Kasumi-1 (cell line): ENCODE measurements around the gene NDRG3.
"Not testable (repeated sequence)": the region's sequence is repeated elsewhere in the genome, so short reads cannot be mapped to it uniquely, and the experiment has no call there.

Experiments used
- DNase-seq, 2 experiments: peaks; one replicate each; lab custom pipeline; 2025; lab: John Stamatoyannopoulos, UW

Gene NDRG3

DNA sequence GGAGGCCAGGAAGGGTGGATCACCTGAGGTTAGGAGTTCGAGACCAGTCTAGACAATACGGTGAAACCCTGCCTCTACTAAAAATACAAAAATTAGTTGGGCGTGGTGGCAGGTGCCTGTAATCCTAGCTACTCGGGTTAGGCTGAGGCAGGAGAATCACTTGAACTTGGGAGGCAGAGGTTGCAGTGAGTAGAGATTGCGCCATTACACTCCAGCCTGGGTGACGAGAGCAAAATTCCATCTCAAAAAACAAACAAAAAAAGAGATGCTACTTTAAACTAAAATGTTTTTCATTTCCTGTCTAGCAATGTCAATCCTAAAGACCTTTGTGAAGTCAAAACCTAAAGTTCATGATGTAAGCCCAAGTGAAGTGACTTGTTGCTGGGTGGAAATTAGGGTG, 14.8 kb upstream of the NDRG3 start:
- no peak for DNase-seq

GRCh38 chr20:36758276-36758675, 12.4 kb upstream of the NDRG3 start:
- no peak for DNase-seq

GRCh38 chr20:36756496-36756895, 10.6 kb upstream of the NDRG3 start:
- DNase-seq, result no peak

- DNase-seq, result peak; percentile 69 to 87
These were observed 8.8 kb upstream of the NDRG3 start for GRCh38 chr20:36754656-36755222.

- no peak for DNase-seq
These were observed 6.7 kb upstream of the NDRG3 start for GRCh38 chr20:36752582-36752981.

GRCh38 chr20:36745234-36745926, 510 bp downstream of the NDRG3 start:
- DNase-seq, result peak; percentile 17 to 20

- DNase-seq, result no peak
These were observed 1.1 kb downstream of the NDRG3 start for GRCh38 chr20:36744764-36745191.

GRCh38 chr20:36744243-36744642, 1.6 kb downstream of the NDRG3 start:
- DNase-seq, result no peak

DNA sequence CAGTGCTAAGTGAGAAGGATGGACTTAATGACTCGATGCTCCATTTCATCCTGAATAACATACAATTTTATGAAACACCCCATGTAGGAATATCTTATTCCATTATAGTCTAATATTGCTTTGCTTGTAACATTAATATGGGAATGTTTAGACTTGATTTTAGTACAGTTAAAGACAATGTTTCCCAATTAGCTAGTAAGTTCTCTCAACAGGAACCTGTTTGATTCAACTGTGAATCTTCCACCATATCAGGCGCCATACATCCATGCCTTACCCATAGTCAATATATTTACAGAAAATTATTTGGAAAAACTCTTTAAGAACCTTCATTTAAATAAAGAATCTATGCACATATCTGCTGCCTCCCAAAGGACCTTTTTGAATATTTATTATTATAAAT, 3.3 kb downstream of the NDRG3 start:
- no peak for DNase-seq

GRCh38 chr20:36741072-36741471, 4.8 kb downstream of the NDRG3 start:
- DNase-seq, result no peak

DNA sequence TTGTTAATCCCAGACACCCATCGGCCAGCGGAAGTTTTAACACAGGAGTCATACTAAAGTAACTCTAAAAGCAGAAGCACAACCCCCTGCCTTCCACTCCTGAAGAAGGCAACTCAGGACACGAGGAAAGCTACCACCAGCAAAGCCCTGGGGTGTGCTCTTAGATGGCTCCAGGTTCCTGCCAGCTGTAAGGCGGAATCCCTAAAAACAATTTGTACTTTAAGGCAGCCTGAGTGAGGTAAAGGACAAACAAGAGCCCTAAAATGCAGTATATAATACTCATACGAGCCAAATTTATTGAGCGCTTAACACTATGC, 8.7 kb downstream of the NDRG3 start:
- peak in 1 of 2 experiments; percentile 33 for DNase-seq

GRCh38 chr20:36736451-36737182, 9.3 kb downstream of the NDRG3 start:
- peak; percentile 23 to 42 for DNase-seq

DNA sequence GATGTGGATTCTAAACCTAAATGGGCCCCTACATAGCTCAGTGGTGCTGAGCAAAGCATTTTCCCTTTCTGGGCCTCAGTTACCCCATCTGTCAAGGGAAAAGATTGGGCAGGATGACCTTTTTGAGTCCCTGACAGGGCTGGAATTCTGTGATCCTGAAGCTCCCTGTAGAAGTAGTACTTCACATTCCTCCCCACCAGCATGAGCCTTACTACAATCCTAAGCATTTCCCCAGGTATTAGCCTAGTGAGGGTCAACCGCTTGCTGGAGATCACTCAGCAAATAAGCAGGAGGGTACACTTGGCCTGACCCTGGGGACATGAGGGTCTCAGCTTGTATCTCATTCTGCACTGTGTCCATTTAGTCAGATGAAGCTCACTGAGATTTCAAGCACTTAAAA, 13.4 kb downstream of the NDRG3 start:
- DNase-seq, result no peak

DNA sequence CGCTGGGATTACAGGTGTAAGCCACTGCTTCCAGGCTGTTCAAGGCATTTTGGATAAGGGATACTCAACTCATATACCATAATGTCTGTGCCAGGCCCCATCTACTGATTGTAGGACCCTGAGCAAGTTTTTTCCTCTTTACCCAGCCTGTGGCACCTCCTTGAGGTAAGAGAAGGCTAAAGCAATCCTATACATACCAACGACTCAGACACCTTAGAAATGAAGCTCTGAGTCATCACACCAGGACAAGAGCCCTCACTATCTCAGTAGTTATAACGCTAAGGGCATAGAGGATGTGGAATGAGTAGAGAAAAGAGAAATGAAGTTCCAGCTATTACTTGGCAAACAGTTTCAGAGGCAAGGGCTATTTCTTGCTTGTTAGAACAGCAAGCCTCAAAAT, 16.9 kb downstream of the NDRG3 start:
- DNase-seq, result peak; percentile 19 to 36

DNA sequence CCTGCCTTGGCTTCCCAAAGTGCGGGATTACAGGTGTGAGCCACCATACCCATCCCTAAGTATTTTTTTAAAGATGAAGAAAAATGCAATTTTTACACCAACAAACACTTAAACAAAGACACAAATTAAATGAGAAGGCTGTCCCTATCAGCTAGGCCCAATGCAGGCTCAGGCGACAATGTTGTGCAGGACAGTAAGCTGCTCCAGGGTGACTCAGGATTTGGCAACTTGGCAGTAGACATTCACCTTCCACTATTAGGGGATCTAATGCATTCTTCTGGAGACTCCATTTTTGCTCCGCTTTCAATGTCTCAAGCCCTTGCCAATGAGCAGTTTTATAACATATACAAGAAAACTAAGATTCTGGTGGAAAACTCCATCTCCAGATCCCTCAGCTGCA, 19.7 kb downstream of the NDRG3 start:
- no peak for DNase-seq

GRCh38 chr20:36720510-36720909, 25.4 kb downstream of the NDRG3 start:
- DNase-seq, result no peak

DNA sequence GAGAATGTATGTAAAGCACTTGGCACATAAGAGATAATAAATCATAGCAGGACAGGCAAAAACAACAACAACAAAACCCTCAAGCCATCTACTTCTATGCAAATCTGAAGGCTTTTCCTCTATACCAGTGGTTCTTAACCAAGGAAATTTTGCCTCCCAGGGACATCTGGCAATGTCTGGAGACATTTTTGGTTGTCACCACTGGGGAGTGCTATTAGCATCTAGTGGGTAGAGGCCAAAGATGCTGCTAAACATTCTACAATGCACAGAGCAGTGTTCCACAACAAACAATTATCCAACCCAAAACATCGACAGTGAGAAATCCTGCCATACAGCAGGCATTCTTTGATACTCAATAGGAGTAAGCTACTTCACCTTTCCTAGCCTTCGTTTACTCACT, 28.2 kb downstream of the NDRG3 start:
- DNase-seq, result peak; percentile 3 to 33

DNA sequence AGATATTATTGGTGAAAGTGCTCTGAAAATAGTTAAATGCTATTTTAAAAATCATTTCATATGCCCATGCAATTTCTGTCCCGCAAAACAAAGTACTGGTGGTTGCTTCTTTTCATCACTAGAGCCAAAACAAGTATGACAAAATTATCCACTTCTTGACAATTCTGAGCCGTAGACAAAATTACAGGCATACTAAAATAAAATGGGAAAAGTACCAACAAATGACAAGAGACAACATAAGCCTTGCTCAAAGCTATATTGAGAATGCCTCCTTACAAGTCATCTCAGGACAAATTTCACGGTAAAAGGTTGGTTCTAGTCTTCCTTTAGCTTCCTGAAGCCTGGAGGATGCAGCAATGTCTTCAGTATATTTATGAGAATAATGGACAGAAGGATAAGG, 28.9 kb downstream of the NDRG3 start:
- no peak for DNase-seq

DNA sequence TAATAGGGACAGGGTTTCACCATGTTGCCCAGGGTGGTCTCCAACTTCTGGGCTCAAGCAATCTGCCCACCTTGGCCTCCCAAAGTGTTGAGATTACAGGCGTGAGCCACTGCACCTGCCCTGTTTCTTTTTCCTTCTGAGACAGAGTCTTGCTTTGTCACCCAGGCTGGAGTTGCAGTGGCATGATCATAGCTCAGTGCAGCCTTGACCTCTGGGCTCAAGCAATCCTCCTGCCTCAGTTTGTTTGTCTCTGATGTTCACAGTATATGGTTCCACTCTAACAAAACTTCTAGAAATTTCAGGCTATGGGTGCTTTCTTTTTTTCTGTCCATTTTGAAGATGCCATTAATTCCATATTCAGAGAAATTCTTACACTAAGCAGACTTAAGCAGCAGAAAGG, 33.1 kb downstream of the NDRG3 start:
- DNase-seq, result no peak

DNA sequence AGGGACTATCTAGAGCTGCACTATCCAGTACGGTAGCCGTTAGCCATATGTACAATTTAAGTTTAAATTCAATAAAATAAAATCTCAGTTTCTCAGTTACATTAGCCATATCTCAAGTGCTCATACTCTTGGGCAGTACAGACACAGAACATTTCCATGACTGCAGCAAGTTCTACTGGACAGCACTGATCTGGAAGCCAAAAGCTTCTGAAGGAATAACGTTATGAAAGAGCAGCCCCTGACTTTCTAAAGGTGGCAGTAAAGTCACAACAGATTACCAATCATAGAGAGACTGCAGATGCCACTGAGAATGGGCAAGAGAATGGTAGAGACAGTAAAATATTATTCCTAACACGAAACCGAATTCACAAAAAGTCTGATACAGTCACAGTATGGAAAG, 36.8 kb downstream of the NDRG3 start:
- DNase-seq, result no peak

- no peak for DNase-seq
These were observed 42.4 kb downstream of the NDRG3 start for GRCh38 chr20:36703530-36703929.

GRCh38 chr20:36700438-36700837, 45.5 kb downstream of the NDRG3 start:
- no peak for DNase-seq

DNA sequence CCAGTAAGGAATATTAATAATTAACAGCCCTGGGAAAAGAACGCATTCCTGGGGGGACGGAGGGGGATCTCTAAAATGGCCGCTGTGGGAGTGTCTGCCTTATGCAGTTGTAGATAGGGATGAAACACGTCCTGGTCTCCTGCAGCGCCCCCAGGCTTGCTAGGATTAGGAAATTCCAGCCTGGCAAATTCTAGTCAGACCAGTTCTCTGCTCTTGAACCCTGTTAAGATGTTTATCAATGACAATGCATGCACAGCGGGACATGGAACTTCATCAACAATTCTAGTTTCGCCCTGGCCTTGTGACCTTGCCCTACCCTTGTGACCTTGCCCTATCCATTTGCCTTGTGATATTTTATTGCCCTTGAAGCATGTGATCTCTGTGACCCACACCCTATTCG, 50.4 kb downstream of the NDRG3 start:
- not testable (repeated sequence) for DNase-seq

- DNase-seq, result no peak
These were observed 57.3 kb downstream of the NDRG3 start for GRCh38 chr20:36688630-36689029.
